ENCODE results near the gene PMM1. TPM values are rescaled to one million over a fixed set of nuclear protein-coding genes. Genes with fewer than 3 reads are reported as not detected.
A peak's percentile ranks its signal among the peaks of the same experiment; 100 is the strongest.

PMM1 gene
- total and polyA plus RNA-seq, 9 donors, result 19.9 to 76.6 (median 55.7) TPM

GRCh38 chr22:41565403-41566054 lies 24.1 kb downstream of the PMM1 start:
- Histone ChIP-seq H3K36me3 (no peaks in the 10 kb centered on the region), H3K4me1 (ENCODE audit: insufficient read depth) (peaks cover 29% of the 10 kb centered on the region), H3K9me3 (no peaks in the 10 kb centered on the region), H3K27me3 (no peaks in the 10 kb centered on the region), H3K4me3 (no peak overlapping the region), H3K27ac (peak overlapping the region; percentile 77 to 98)
- peak; percentile 72 to 82 (median 78) for DNase-seq
- TF ChIP-seq EP300 (IDR thresholded peaks at IDR 0.05), result no peak
- no peak for TF ChIP-seq CTCF (IDR thresholded peaks at IDR 0.05)
- TF ChIP-seq POLR2A (IDR thresholded peaks at IDR 0.05), result no peak
- intact Hi-C loops (cut with DNase I), result no loop called here
- WGBS, 3 donors, result 48 to 55% (median 52%) methylated on average over 8 of the region's 8 CpGs

- Histone ChIP-seq H3K4me3 (no peak overlapping the region), H3K27ac (peak overlapping the region; percentile 77 to 98), H3K27me3 (no peaks in the 10 kb centered on the region), H3K36me3 (no peaks in the 10 kb centered on the region), H3K4me1 (ENCODE audit: insufficient read depth) (peaks cover 32% of the 10 kb centered on the region), H3K9me3 (no peaks in the 10 kb centered on the region)
- intact Hi-C loops (cut with DNase I), result no loop called here
- no peak for TF ChIP-seq POLR2A (IDR thresholded peaks at IDR 0.05)
- TF ChIP-seq EP300 (IDR thresholded peaks at IDR 0.05), result no peak
- no peak for TF ChIP-seq CTCF (IDR thresholded peaks at IDR 0.05)
- WGBS, 3 donors, result 57 to 74% (median 64%) methylated on average over 8 of the region's 8 CpGs
- peak in 1 of 5 donors; percentile 43 for DNase-seq
These were observed 25.1 kb downstream of the PMM1 start for GRCh38 chr22:41564563-41564962.

- Histone ChIP-seq H3K9me3 (no peaks in the 10 kb centered on the region), H3K27me3 (no peaks in the 10 kb centered on the region), H3K36me3 (no peaks in the 10 kb centered on the region), H3K4me3 (peak overlapping the region; percentile 61), H3K27ac (peak overlapping the region; percentile 77 to 98), H3K4me1 (ENCODE audit: insufficient read depth) (peaks cover 25% of the 10 kb centered on the region)
- WGBS, 3 donors, result 4 to 15% (median 4%) methylated on average over 10 of the region's 10 CpGs
- intact Hi-C loops (cut with DNase I), result no loop called here
- peak; percentile 77 to 89 (median 81) for DNase-seq
- TF ChIP-seq CTCF (IDR thresholded peaks at IDR 0.05) (no peak), POLR2A (IDR thresholded peaks at IDR 0.05) (peak; percentile 40), EP300 (IDR thresholded peaks at IDR 0.05) (peak; percentile 33)
These were observed 26.5 kb downstream of the PMM1 start for GRCh38 chr22:41563051-41563711.

- H3K27me3 ChIP-seq, result no peaks in the 10 kb centered on the region
- H3K4me3 ChIP-seq, result peak overlapping the region; percentile 61
- intact Hi-C loops (cut with DNase I), result no loop called here
- peaks cover 26% of the 10 kb centered on the region for H3K4me1 ChIP-seq (ENCODE audit: insufficient read depth)
- no peaks in the 10 kb centered on the region for H3K36me3 ChIP-seq
- TF ChIP-seq EP300 (IDR thresholded peaks at IDR 0.05) (no peak), CTCF (IDR thresholded peaks at IDR 0.05) (no peak), POLR2A (IDR thresholded peaks at IDR 0.05) (no peak)
- no peaks in the 10 kb centered on the region for H3K9me3 ChIP-seq
- peak overlapping the region; percentile 77 to 98 for H3K27ac ChIP-seq
- WGBS, 3 donors, result 68 to 76% (median 69%) methylated on average over 4 of the region's 4 CpGs
- peak in 2 of 5 donors; percentile 51 to 54 for DNase-seq
These were observed 27.2 kb downstream of the PMM1 start for GRCh38 chr22:41562461-41562860.
